NT2/D1 (cell line): ENCODE measurements around the gene PAK1.

ENCODE experiments used
- SUZ12 ChIP-seq: IDR thresholded peaks from 2 replicates; pipeline ENCODE4 v1.6.1; 2011; ENCODE audit not compliant: insufficient read length, insufficient read depth; ENCODE audit errors: extremely low read depth
- YY1 ChIP-seq: IDR thresholded peaks from 2 replicates; pipeline ENCODE4 v1.6.1; 2011; ENCODE audit not compliant: insufficient read length, insufficient read depth
- ZNF274 ChIP-seq: IDR thresholded peaks from 2 replicates; pipeline ENCODE4 v1.6.1; 2011; ENCODE audit warnings: mild to moderate bottlenecking, low read depth, low read length

DNA sequence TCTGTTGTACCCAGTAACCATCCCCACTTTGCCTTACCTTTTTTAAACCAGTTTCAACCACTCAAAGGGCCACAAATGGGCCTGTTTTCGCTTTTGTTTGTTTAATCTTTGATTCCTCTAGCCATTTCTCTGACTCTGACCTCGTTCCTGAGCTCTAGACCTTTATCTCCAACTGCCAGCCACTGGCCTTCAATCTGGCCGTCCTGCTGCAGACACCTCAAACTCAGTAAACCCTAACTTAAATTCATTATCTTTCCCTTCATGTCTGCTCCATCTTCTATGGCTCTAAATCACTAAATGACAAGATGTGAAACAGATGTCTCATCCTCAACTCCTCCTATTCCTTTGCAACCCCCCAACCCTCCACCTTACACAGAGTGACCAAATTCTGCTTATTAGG is 171.1 kb downstream of the PAK1 start:
- no peak for TF ChIP-seq YY1
- no peak for TF ChIP-seq ZNF274
- no peak for TF ChIP-seq SUZ12
